Gastroesophageal sphincter (tissue), 3 donors: Measurements from ENCODE around the gene LAMA3.

Experiments
- EP300 ChIP-seq: sonication (generic); formaldehyde crosslinking; IDR thresholded peaks from one replicate; pipeline ENCODE4 v1.6.1; 2017; ENCODE audit warnings: antibody characterized with exemption, mild to moderate bottlenecking
- POLR2A ChIP-seq, 2 donors: fragments of 450-650 bp; IDR thresholded peaks; one replicate each; pipeline ENCODE4 v1.6.1; 2017; ENCODE audit warnings: antibody characterized with exemption in 2 of 2, mild to moderate bottlenecking in 2 of 2, moderate library complexity in 1 of 2
- POLR2AphosphoS5 ChIP-seq: sonication (generic); formaldehyde crosslinking; IDR thresholded peaks from one replicate; pipeline ENCODE4 v1.6.1; 2017; ENCODE audit warnings: antibody characterized with exemption
- TF ChIP-seq, protein P1 (sequence below), 4 experiments: fragments of 200-600 bp in 2 of 4; fragments of 450-650 bp in 2 of 4; sonication (generic) in 1 of 4; IDR thresholded peaks; one replicate each; pipeline ENCODE4 v1.5.1; 2017 to 2019; ENCODE audit warnings: antibody characterized with exemption in 4 of 4, mild to moderate bottlenecking in 2 of 4, moderate library complexity in 2 of 4

DNA sequence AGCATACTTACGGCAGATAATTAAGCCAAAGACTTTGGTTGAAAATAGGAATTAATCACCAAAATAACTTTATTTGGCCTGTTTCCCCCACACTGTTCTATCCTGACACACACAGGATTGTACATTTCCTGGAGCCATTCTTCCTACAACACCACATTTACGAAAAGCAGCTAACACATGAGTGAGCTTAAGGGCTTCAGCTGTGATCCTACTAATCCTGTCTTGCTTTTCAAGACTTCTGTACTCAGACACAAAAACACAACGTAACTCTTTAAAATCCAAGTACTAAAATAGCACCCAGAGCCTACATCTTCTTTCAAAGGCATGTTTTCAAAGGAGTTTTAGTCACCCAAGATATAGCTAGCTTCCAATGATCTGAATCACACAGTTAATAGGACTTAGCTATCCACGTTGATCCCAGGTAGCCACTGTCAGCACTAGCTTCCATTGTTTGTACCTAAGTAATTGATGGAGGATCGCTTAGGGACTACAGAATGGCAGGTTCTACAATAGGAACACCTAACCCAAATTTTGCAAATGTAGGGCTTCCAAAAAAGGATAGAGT lies 282.5 kb downstream of the LAMA3 start:
- TF ChIP-seq, protein P1, sequence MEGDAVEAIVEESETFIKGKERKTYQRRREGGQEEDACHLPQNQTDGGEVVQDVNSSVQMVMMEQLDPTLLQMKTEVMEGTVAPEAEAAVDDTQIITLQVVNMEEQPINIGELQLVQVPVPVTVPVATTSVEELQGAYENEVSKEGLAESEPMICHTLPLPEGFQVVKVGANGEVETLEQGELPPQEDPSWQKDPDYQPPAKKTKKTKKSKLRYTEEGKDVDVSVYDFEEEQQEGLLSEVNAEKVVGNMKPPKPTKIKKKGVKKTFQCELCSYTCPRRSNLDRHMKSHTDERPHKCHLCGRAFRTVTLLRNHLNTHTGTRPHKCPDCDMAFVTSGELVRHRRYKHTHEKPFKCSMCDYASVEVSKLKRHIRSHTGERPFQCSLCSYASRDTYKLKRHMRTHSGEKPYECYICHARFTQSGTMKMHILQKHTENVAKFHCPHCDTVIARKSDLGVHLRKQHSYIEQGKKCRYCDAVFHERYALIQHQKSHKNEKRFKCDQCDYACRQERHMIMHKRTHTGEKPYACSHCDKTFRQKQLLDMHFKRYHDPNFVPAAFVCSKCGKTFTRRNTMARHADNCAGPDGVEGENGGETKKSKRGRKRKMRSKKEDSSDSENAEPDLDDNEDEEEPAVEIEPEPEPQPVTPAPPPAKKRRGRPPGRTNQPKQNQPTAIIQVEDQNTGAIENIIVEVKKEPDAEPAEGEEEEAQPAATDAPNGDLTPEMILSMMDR (IDR thresholded peaks at IDR 0.05) = no peak
- TF ChIP-seq EP300 = no peak
- TF ChIP-seq POLR2AphosphoS5 = peak; percentile 16
- no peak for TF ChIP-seq POLR2A (IDR thresholded peaks at IDR 0.05)
